ENCODE measurements around the gene TTC23. TPM values are rescaled to one million over a fixed set of nuclear protein-coding genes. Genes with fewer than 3 reads are reported as not detected.

Gene TTC23
- 7.2 TPM for polyA plus RNA-seq (2012; ENCODE audit: missing spikeins)

GRCh38 chr15:99249270-99249841 is at the start of gene TTC23:
Gene TTC23 (minus strand): TSS chr15:99249581. CDS start chr15:99228712, 20,869 bp downstream.
- peak; percentile 29; the same call in 1 of the 2 replicates for TF ChIP-seq POLR2A (IDR thresholded peaks at IDR 0.05; ENCODE audit: low read depth, low read length)
- no peak for TF ChIP-seq TAF1 (IDR thresholded peaks at IDR 0.05; ENCODE audit: borderline replicate concordance, low read depth, low read length)
- no peak for DNase-seq (ENCODE audit: insufficient read length)
- peak; percentile 87 for FAIRE-seq

- no peak for FAIRE-seq
- TF ChIP-seq TAF1 (IDR thresholded peaks at IDR 0.05; ENCODE audit: borderline replicate concordance, low read depth, low read length) (no peak), POLR2AphosphoS5 (IDR thresholded peaks at IDR 0.05; ENCODE audit: low read depth, low read length) (no peak), POLR2A (IDR thresholded peaks at IDR 0.05; ENCODE audit: low read depth, low read length) (no peak)
- no peak for DNase-seq (ENCODE audit: insufficient read length)
These were observed 47.0 kb upstream of the TTC23 start for GRCh38 chr15:99296386-99296785.

GRCh38 chr15:99295840-99296239 is 46.5 kb upstream of the TTC23 start:
- DNase-seq (ENCODE audit: insufficient read length): no peak
- TF ChIP-seq POLR2AphosphoS5 (IDR thresholded peaks at IDR 0.05; ENCODE audit: low read depth, low read length): no peak
- no peak for TF ChIP-seq TAF1 (IDR thresholded peaks at IDR 0.05; ENCODE audit: borderline replicate concordance, low read depth, low read length)
- TF ChIP-seq POLR2A (IDR thresholded peaks at IDR 0.05; ENCODE audit: low read depth, low read length): no peak
- no peak for FAIRE-seq

- FAIRE-seq (no peak), DNase-seq (ENCODE audit: insufficient read length) (no peak)
- TF ChIP-seq TAF1 (IDR thresholded peaks at IDR 0.05; ENCODE audit: borderline replicate concordance, low read depth, low read length) (no peak), POLR2A (IDR thresholded peaks at IDR 0.05; ENCODE audit: low read depth, low read length) (no peak), POLR2AphosphoS5 (IDR thresholded peaks at IDR 0.05; ENCODE audit: low read depth, low read length) (no peak)
These were observed 42.3 kb upstream of the TTC23 start for GRCh38 chr15:99291643-99292042.

GRCh38 chr15:99283717-99284116 is 34.3 kb upstream of the TTC23 start:
- FAIRE-seq: no peak
- DNase-seq (ENCODE audit: insufficient read length): no peak
- TF ChIP-seq POLR2A (IDR thresholded peaks at IDR 0.05; ENCODE audit: low read depth, low read length) (no peak), TAF1 (IDR thresholded peaks at IDR 0.05; ENCODE audit: borderline replicate concordance, low read depth, low read length) (no peak), POLR2AphosphoS5 (IDR thresholded peaks at IDR 0.05; ENCODE audit: low read depth, low read length) (no peak)

- DNase-seq (ENCODE audit: insufficient read length) (no peak), FAIRE-seq (no peak)
- TF ChIP-seq POLR2AphosphoS5 (IDR thresholded peaks at IDR 0.05; ENCODE audit: low read depth, low read length): no peak
- no peak for TF ChIP-seq TAF1 (IDR thresholded peaks at IDR 0.05; ENCODE audit: borderline replicate concordance, low read depth, low read length)
- no peak for TF ChIP-seq POLR2A (IDR thresholded peaks at IDR 0.05; ENCODE audit: low read depth, low read length)
These were observed 33.2 kb upstream of the TTC23 start for GRCh38 chr15:99282586-99282985.

- DNase-seq (ENCODE audit: insufficient read length) (no peak), FAIRE-seq (no peak)
- TF ChIP-seq POLR2AphosphoS5 (IDR thresholded peaks at IDR 0.05; ENCODE audit: low read depth, low read length) (no peak), POLR2A (IDR thresholded peaks at IDR 0.05; ENCODE audit: low read depth, low read length) (no peak), TAF1 (IDR thresholded peaks at IDR 0.05; ENCODE audit: borderline replicate concordance, low read depth, low read length) (no peak)
These were observed 32.7 kb upstream of the TTC23 start for GRCh38 chr15:99282121-99282520.

- DNase-seq (ENCODE audit: insufficient read length) (no peak), FAIRE-seq (no peak)
- TF ChIP-seq POLR2A (IDR thresholded peaks at IDR 0.05; ENCODE audit: low read depth, low read length) (no peak), POLR2AphosphoS5 (IDR thresholded peaks at IDR 0.05; ENCODE audit: low read depth, low read length) (no peak), TAF1 (IDR thresholded peaks at IDR 0.05; ENCODE audit: borderline replicate concordance, low read depth, low read length) (no peak)
These were observed 30.4 kb upstream of the TTC23 start for GRCh38 chr15:99279827-99280226.

GRCh38 chr15:99279290-99279689 is 29.9 kb upstream of the TTC23 start:
- no peak for FAIRE-seq
- TF ChIP-seq POLR2A (IDR thresholded peaks at IDR 0.05; ENCODE audit: low read depth, low read length): no peak
- no peak for TF ChIP-seq TAF1 (IDR thresholded peaks at IDR 0.05; ENCODE audit: borderline replicate concordance, low read depth, low read length)
- TF ChIP-seq POLR2AphosphoS5 (IDR thresholded peaks at IDR 0.05; ENCODE audit: low read depth, low read length): no peak
- no peak for DNase-seq (ENCODE audit: insufficient read length)

GRCh38 chr15:99275525-99276128 is 26.2 kb upstream of the TTC23 start:
- no peak for DNase-seq (ENCODE audit: insufficient read length)
- FAIRE-seq: peak; percentile 21

GRCh38 chr15:99275061-99275460 is 25.7 kb upstream of the TTC23 start:
- FAIRE-seq: no peak
- TF ChIP-seq POLR2A (IDR thresholded peaks at IDR 0.05; ENCODE audit: low read depth, low read length) (no peak), POLR2AphosphoS5 (IDR thresholded peaks at IDR 0.05; ENCODE audit: low read depth, low read length) (no peak), TAF1 (IDR thresholded peaks at IDR 0.05; ENCODE audit: borderline replicate concordance, low read depth, low read length) (no peak)
- no peak for DNase-seq (ENCODE audit: insufficient read length)

More at GRCh38 chr15:99275525-99276128, 26.2 kb upstream of the TTC23 start:
- TF ChIP-seq TAF1 (IDR thresholded peaks at IDR 0.05; ENCODE audit: borderline replicate concordance, low read depth, low read length): no peak
- TF ChIP-seq POLR2A (IDR thresholded peaks at IDR 0.05; ENCODE audit: low read depth, low read length): no peak
- no peak for TF ChIP-seq POLR2AphosphoS5 (IDR thresholded peaks at IDR 0.05; ENCODE audit: low read depth, low read length)

- TF ChIP-seq TAF1 (IDR thresholded peaks at IDR 0.05; ENCODE audit: borderline replicate concordance, low read depth, low read length) (no peak), POLR2A (IDR thresholded peaks at IDR 0.05; ENCODE audit: low read depth, low read length) (no peak), POLR2AphosphoS5 (IDR thresholded peaks at IDR 0.05; ENCODE audit: low read depth, low read length) (no peak)
- FAIRE-seq (no peak), DNase-seq (ENCODE audit: insufficient read length) (no peak)
These were observed 24.4 kb upstream of the TTC23 start for GRCh38 chr15:99273801-99274200.

Measured in GM12892 (cell line).